Right cardiac atrium (tissue), 5 donors: ENCODE measurements around the gene OR2T2. TPM values are rescaled to one million over a fixed set of nuclear protein-coding genes. Genes with fewer than 3 reads are reported as not detected.
"Not testable (repeated sequence)": the region's sequence is repeated elsewhere in the genome, so short reads cannot be mapped to it uniquely, and the experiment has no call there.

Experiments used
- ATAC-seq, 2 donors: fragments of 200-7000 bp; cut with Tn5 transposase; one replicate each; pipeline versions ENCODE4 v1.8.0 to v1.9.1; 2020; ENCODE audit warnings: moderate library complexity in 2 of 2, mild to moderate bottlenecking in 1 of 2
- DNase-seq, 3 donors: peaks; one replicate each; pipeline ENCODE4 v3.0.0-alpha.2; 2020
- H3K27ac ChIP-seq: one replicate; pipeline ENCODE4 v1.5.1; 2013; ENCODE audit warnings: mild to moderate bottlenecking, low read length, control low read depth, moderate library complexity
- H3K27me3 ChIP-seq: one replicate; pipeline ENCODE4 v1.6.1; 2013; ENCODE audit not compliant: control insufficient read depth, insufficient read depth
- H3K4me1 ChIP-seq: one replicate; pipeline ENCODE4 v1.6.1; 2013; ENCODE audit warnings: low read length; ENCODE audit not compliant: control insufficient read depth, insufficient read depth
- H3K4me3 ChIP-seq: one replicate; pipeline ENCODE4 v1.5.1; 2013; ENCODE audit warnings: low read length, control low read depth
- H3K9me3 ChIP-seq: one replicate; pipeline ENCODE4 v1.6.1; 2013; ENCODE audit warnings: low read length; ENCODE audit not compliant: control insufficient read depth
- WGBS: extraction: QIAGEN DNeasy Blood & Tissue Kit; methylation state at CpG from one replicate; pipeline ENCODE4 v1.1.7; 2013; 5-methylcytosine and 5-hydroxymethylcytosine counted together
- intact Hi-C, 4 donors: fragments of 100-400 bp; cut with DNase I; formaldehyde crosslinking; loops; one replicate each; pipeline versions ENCODE4 v1.11.0 to v1.14.0; 2022 to 2023
- long read RNA-seq, 4 donors: library from polyadenylated mRNA; unstranded; transcript quantifications; one replicate each; pipeline ENCODE4 v2.0.0, GENCODE V29; 2020 to 2021
- polyA plus RNA-seq: library from polyadenylated mRNA; stranded (reverse); fragments of 200-250 nt; gene quantifications from one replicate; pipeline ENCODE4 v1.2.3, GENCODE V29; 2013
- total RNA-seq, 4 donors: library from RNA; stranded (reverse); fragmentation: NEBNext Ultra II Directional; extraction: Animal tissue kit (Norgen Biotek cat#: 25700); gene quantifications; one replicate each; pipeline ENCODE4 v1.2.1, GENCODE V29; 2021
- donor health status: healthy with polysubstance abuse.
- donor health status: DM: no; HTN: yes; CAD: no.
- donor health status: DM: no; HTN: no; CAD: no.
- donor health status: DM: no; HTN: yes; CAD: no; lungs with severe emphysema.
- donor health status: DM: yes; HTN: yes; CAD: no.

OR2T2 gene, protein sequence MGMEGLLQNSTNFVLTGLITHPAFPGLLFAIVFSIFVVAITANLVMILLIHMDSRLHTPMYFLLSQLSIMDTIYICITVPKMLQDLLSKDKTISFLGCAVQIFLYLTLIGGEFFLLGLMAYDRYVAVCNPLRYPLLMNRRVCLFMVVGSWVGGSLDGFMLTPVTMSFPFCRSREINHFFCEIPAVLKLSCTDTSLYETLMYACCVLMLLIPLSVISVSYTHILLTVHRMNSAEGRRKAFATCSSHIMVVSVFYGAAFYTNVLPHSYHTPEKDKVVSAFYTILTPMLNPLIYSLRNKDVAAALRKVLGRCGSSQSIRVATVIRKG
- not detected for total RNA-seq
- not detected for polyA plus RNA-seq
- long read RNA-seq, donor 1: 0 reads
- long read RNA-seq, donor 2: 0 reads
- long read RNA-seq, donor 3: 0 reads
- long read RNA-seq, donor 4: 0 reads

DNA sequence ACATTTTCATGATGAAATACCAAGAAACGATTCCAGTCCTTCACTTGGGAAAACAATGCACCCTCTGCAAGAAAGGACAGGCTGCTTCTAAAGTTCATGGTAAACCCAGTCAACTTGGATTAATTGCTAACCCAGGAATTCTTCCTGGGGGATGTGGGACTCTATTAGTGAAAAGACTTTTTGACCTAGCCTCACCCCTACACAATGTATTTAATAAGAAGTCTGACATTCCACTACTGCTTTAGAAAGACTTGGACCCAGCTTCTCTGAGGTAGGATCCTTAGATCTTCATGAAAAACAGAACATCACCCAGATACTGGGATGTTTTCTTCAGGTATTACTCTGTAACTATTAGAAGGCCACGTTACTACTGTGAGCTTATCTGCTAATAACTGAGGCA is at the start of gene OR2T2:
Gene OR2T2, plus strand, starts transcription at position 239 of the 400 bp plus-strand sequence. CDS start 7,161 bp downstream, outside the sequence.
- H3K27ac ChIP-seq, H3K27me3 ChIP-seq, H3K4me1 ChIP-seq, DNase-seq, H3K4me3 ChIP-seq, intact Hi-C loops, H3K9me3 ChIP-seq, ATAC-seq: not testable (repeated sequence)
- no CpG with 5 or more reads among the region's 2 CpGs for WGBS

DNA sequence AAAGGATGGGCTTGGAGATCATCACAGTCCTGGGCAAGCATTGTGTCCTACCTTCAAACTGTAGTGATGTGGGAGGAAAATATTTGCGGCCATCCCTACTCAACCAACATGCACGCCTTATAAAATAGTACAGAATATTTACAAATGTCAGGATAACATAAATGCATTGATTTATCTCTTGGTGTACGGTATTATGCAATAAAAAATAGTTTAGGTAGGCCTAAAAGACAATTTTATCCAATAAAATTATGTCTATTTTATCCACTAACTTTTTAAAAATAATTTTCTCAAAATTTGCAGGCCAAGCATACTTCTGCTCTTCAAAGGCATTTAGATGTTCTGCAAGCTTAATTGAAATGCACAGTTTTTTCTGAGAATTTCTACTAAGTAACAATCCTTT is 42.7 kb upstream of the OR2T2 start, which contains the start of gene OR2T1:
Gene OR2T1, plus strand, starts transcription at position 301 of the 400 bp plus-strand sequence. CDS start 3,100 bp downstream, outside the sequence.
- intact Hi-C loops: no loop called here
- WGBS: 61% methylated on average over 3 of the region's 3 CpGs
- no peak for DNase-seq
- Histone ChIP-seq H3K27ac (no peak within 1 kb of the TSS), H3K4me3 (no peak within 1 kb of the TSS), H3K27me3 (no peaks in the 10 kb centered on the region), H3K9me3 (no peaks in the 10 kb centered on the region), H3K4me1 (no peaks in the 10 kb centered on the region)
- no peak for ATAC-seq

DNA sequence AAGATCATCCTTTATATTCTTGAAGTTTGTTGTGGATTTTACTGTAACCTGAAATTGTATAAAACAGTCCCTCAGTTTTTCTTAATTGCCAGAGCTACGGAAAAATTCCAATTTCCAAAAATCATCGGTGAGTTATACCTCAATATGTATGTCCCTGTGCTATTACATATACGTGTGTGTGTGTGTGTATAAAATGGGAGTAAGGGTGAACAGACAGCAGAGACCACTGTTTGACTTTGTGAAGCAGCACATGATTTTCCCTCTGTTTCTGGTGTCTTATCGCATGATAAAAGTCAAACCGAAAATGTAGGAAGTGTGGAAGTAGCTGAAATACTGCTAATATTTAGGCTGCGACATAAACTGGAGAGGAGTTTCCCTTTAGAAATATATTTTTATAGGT is 41.4 kb upstream of the OR2T2 start:
- 90% methylated on average over 6 of the region's 6 CpGs for WGBS
- no peaks in the 10 kb centered on the region for H3K9me3 ChIP-seq
- DNase-seq (no peak), ATAC-seq (no peak)
- intact Hi-C loops: no loop called here
- H3K4me1 ChIP-seq: no peaks in the 10 kb centered on the region
- no peaks in the 10 kb centered on the region for H3K27me3 ChIP-seq
- no peak overlapping the region for H3K27ac ChIP-seq
- H3K4me3 ChIP-seq: no peak overlapping the region

DNA sequence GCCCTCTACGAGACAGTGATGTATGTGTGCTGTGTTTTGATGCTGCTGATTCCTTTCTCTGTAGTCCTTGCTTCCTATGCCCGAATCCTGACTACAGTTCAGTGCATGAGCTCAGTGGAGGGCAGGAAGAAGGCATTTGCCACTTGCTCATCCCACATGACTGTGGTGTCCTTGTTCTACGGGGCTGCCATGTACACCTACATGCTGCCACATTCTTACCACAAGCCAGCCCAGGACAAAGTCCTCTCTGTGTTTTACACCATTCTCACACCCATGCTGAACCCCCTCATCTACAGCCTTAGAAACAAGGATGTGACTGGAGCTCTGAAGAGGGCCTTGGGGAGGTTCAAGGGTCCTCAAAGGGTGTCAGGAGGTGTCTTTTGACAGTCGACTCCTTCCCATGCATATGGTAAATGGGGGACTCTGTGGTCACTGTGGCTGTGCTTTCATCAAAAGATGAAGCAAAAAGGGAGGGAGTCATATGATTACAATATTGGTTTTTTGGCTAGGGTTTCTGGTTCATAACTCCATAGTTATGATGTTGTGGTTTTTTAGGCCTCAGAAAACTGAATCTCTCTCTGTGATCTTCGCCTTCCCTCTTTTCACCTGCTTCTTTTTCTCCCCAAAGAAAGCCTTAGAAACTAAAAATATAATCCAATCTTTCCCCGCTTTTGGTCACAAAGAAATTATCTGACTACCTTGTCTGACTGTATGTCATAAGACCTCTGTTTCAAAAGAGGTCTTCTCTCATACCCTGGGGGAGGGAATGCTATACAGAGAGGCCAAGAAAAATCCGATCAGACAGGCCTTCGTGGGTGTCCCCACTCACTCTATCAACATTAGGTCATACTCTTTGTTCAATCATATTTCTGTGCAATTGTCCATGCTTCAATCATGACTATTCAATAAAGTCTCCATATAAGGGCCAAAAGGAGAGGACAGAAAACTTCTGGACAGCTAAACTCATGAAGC is 38.4 kb upstream of the OR2T2 start:
- DNase-seq (no peak), ATAC-seq (no peak)
- intact Hi-C loops: no loop called here
- no peaks in the 10 kb centered on the region for H3K27me3 ChIP-seq
- H3K9me3 ChIP-seq: no peaks in the 10 kb centered on the region
- no peak overlapping the region for H3K4me3 ChIP-seq
- WGBS: 60% methylated on average over 8 of the region's 8 CpGs
- H3K4me1 ChIP-seq: no peaks in the 10 kb centered on the region
- no peak overlapping the region for H3K27ac ChIP-seq

DNA sequence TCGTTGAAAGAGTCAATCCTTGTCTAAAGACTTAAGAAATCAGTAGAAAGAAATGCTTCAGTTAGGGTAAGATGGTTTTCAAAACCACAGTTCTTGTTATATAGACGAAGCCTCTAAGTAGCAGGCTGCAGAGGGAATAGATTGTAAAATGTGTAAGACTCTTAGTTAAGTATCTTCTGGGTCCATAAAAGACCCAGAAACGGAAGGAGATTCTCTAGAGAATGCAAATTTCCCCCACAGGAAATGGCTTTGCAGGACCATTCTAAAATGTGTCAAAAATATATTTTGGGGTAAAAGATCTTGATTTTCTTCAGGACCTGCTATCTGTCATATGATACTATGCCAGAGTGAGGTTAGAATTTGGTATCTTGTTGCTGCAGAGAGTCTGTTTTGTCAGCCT is 29.2 kb upstream of the OR2T2 start:
- Histone ChIP-seq H3K9me3 (no peaks in the 10 kb centered on the region), H3K4me1 (no peaks in the 10 kb centered on the region), H3K27ac (no peak overlapping the region), H3K27me3 (no peaks in the 10 kb centered on the region), H3K4me3 (no peak overlapping the region)
- ATAC-seq (no peak), DNase-seq (no peak)
- 43% methylated on average over 3 of the region's 3 CpGs for WGBS
- intact Hi-C loops: no loop called here

DNA sequence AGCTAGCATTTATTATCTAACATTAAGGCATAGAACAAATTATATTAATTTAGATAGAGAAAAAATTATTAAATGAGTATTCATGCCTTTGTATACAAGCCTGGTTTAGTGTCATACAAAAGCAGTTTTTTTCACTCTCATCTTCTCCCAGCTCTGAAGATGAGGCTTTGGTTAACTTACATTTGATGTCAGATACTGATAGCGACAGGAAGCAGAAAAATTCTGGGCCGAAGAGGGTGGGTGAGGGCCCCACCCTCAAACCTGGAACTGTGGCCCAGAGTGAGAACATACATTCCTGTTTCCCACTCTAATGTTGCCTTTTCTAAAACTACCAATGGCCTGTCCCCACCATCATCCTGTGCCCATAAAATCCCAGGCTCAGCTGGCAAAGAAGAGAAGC is 27.6 kb upstream of the OR2T2 start:
- ATAC-seq (no peak), DNase-seq (no peak)
- Histone ChIP-seq H3K4me3 (no peak overlapping the region), H3K27me3 (no peaks in the 10 kb centered on the region), H3K4me1 (no peaks in the 10 kb centered on the region), H3K9me3 (no peaks in the 10 kb centered on the region), H3K27ac (no peak overlapping the region)
- 64% methylated on average over 2 of the region's 2 CpGs for WGBS
- intact Hi-C loops: no loop called here

DNA sequence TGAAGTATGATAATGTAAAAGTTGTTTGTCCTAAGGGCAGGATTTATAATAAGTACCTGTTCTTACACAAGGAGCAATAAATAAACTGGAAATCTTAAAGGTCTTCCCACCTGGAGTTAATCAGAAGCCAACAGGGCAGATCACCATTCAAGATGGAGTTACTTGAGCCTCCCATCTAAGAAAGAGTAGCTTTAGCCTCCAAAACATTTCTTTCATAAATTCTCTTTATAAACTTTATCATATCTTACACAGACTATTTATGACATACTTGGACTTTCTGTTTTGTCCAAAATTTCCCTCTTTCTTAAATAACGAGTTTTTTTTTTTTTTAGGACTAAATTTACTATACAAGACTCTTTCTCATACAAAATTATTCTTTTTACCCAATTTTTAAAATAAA is 24.1 kb upstream of the OR2T2 start:
- Histone ChIP-seq H3K4me1 (no peaks in the 10 kb centered on the region), H3K27me3 (no peaks in the 10 kb centered on the region), H3K9me3 (no peaks in the 10 kb centered on the region), H3K4me3 (no peak overlapping the region), H3K27ac (no peak overlapping the region)
- ATAC-seq (no peak), DNase-seq (no peak)
- WGBS: 9% methylated on average over 1 of the region's 1 CpG
- intact Hi-C loops: no loop called here

DNA sequence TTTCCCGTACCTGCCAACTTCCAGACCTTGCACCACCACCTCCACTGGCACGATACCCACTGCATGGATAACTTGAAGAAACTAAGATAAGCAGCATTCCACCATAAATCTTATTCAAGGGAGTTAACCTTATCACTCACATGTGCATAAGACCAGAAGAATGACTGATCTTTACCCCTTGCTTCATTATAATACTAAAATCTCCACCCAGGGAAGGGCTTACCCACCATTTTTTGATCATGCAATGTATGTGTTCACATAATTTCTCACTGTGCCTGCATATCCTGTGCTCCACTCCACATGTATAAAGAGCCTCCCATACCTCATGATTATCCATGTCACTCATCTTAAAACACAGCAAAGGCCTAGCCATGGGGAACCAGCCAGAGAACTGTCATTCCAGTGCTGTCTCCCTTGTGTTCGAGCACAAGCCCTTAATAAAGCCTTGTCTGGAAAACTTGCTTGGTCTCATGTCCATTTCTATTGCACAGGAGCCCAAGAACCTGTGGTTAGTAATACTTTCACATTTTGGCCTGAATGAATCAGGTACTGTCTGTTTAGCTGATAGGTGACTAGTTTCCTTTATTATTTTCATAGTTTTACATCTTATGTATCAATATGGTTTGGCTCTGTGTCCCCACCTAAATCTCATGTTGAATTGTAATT is 17.8 kb upstream of the OR2T2 start:
- ATAC-seq, H3K4me1 ChIP-seq, H3K9me3 ChIP-seq, H3K4me3 ChIP-seq, intact Hi-C loops, H3K27me3 ChIP-seq, DNase-seq, H3K27ac ChIP-seq: not testable (repeated sequence)
- 49% methylated on average over 3 of the region's 3 CpGs for WGBS

DNA sequence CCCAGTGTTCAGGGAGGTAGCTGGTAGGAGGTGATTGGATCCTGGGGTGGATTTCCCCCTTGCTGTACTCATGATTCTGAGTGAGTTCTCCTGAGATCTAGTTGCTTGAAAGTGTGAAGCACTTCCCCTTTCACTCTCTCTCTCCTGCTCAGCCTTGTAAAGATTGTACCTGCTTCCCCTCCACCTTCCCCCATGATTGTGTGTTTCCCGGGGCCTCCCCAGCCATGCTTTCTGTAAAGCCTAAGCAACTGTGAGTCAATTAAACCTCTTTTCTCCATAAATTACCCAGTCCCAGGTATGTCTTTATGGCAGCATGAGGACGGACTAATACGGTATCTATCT is 17.3 kb upstream of the OR2T2 start:
- intact Hi-C loops, H3K27me3 ChIP-seq, H3K27ac ChIP-seq, H3K4me3 ChIP-seq, H3K9me3 ChIP-seq, ATAC-seq, DNase-seq, H3K4me1 ChIP-seq: not testable (repeated sequence)
- 77% methylated on average over 3 of the region's 3 CpGs for WGBS

DNA sequence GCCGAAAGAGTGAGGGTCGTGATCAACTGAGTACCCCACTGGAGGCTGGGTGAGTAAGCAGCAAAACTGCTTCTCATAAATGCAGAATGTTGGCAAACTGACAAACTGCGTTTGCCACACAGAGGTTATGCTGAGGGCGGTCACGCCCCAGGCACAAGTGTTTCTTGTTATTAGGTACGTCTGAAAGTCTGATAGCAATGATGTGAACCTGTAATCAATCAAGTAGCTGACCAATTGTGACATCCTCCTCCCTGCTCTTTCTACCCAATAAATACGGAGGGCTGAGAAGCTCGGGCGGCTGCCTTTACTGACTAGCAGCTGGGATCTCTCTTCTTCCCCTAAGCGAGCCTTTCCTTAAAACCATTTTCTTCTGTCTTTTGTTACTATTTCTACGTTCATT is 13.8 kb upstream of the OR2T2 start:
- H3K27me3 ChIP-seq, H3K27ac ChIP-seq, ATAC-seq, H3K4me1 ChIP-seq, H3K9me3 ChIP-seq, H3K4me3 ChIP-seq, intact Hi-C loops, DNase-seq: not testable (repeated sequence)
- WGBS: 63% methylated on average over 11 of the region's 11 CpGs

DNA sequence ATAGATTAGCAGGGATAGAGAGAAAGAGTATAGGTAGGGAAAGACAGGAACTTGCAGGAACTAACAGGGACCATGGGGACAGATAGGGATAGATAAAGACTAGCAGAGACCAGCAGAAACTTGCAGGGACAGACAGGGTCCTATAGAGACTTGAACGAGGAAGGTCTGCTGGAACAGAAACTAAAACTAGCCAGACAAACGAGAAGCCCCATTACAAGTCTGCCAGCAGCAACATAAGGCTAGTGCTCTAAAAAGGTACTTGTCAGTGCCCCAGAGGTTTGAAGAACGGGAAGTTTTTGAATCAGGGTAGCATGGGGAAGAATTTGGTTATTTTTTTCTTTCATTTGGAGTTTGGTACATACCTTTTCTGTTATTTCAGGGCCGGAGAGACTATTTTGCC is 13.2 kb upstream of the OR2T2 start:
- H3K27ac ChIP-seq, H3K4me3 ChIP-seq, H3K4me1 ChIP-seq, intact Hi-C loops, H3K27me3 ChIP-seq, ATAC-seq, DNase-seq, H3K9me3 ChIP-seq: not testable (repeated sequence)
- 50% methylated on average over 4 of the region's 4 CpGs for whole genome bisulfite sequencing
